Stimulated activated naive CD8-positive, alpha-beta T cell treated with anti-CD3 and anti-CD28 coated beads, Interleukin-15, Interleukin-2, amounts not matched to agents 100 U/mL and 50 U/mL, for 24 hours (primary cell): ENCODE results near the gene AIRE.

Experiments
- ATAC-seq: fragments of 150-1000 bp; cut with Tn5 transposase; one replicate; pipeline ENCODE4 v1.10.0; 2021
- DNase-seq: peaks from one replicate; pipeline ENCODE4 v3.0.0; 2021

AIRE gene

GRCh38 chr21:44325386-44326271, 40.0 kb downstream of the AIRE start:
- no peak for ATAC-seq
- DNase-seq = no peak

GRCh38 chr21:44326272-44326647, 40.6 kb downstream of the AIRE start:
- ATAC-seq (no peak), DNase-seq (no peak)

GRCh38 chr21:44326716-44327602, 41.3 kb downstream of the AIRE start:
- DNase-seq = no peak
- no peak for ATAC-seq

GRCh38 chr21:44327603-44327974, 41.9 kb downstream of the AIRE start:
- DNase-seq (no peak), ATAC-seq (no peak)

GRCh38 chr21:44328242-44328895, 42.7 kb downstream of the AIRE start:
- ATAC-seq (no peak), DNase-seq (no peak)

- ATAC-seq (no peak), DNase-seq (no peak)
These were observed 43.6 kb downstream of the AIRE start for GRCh38 chr21:44329086-44329889.

GRCh38 chr21:44329971-44330681, 44.5 kb downstream of the AIRE start:
- peak; percentile 3 for ATAC-seq

GRCh38 chr21:44330698-44331097, 45.0 kb downstream of the AIRE start:
- ATAC-seq = no peak
- DNase-seq = no peak

More at GRCh38 chr21:44329971-44330681, 44.5 kb downstream of the AIRE start:
- no peak for DNase-seq

- ATAC-seq = no peak
These were observed 45.5 kb downstream of the AIRE start for GRCh38 chr21:44331209-44331608.

GRCh38 chr21:44331650-44332307, 46.1 kb downstream of the AIRE start:
- DNase-seq (no peak), ATAC-seq (no peak)

More at GRCh38 chr21:44331209-44331608, 45.5 kb downstream of the AIRE start:
- no peak for DNase-seq

- ATAC-seq (no peak), DNase-seq (no peak)
These were observed 46.7 kb downstream of the AIRE start for GRCh38 chr21:44332383-44332782.

GRCh38 chr21:44332965-44333364, 47.3 kb downstream of the AIRE start:
- DNase-seq = no peak
- no peak for ATAC-seq

- ATAC-seq (no peak), DNase-seq (no peak)
These were observed 48.0 kb downstream of the AIRE start for GRCh38 chr21:44333509-44334328.

- ATAC-seq (no peak), DNase-seq (no peak)
These were observed 48.8 kb downstream of the AIRE start for GRCh38 chr21:44334329-44335030.

- no peak for ATAC-seq
These were observed 49.8 kb downstream of the AIRE start for GRCh38 chr21:44335266-44336059.

GRCh38 chr21:44337449-44337848, 51.8 kb downstream of the AIRE start:
- no peak for ATAC-seq

More at GRCh38 chr21:44335266-44336059, 49.8 kb downstream of the AIRE start:
- DNase-seq = no peak

GRCh38 chr21:44337941-44338895, 52.5 kb downstream of the AIRE start:
- ATAC-seq (no peak), DNase-seq (no peak)

More at GRCh38 chr21:44337449-44337848, 51.8 kb downstream of the AIRE start:
- no peak for DNase-seq
